Stimulated activated naive CD8-positive, alpha-beta T cell treated with anti-CD3 and anti-CD28 coated beads, Interleukin-15, Interleukin-2, amounts not matched to agents 100 ng/mL and 50 ng/mL, for 24 hours (primary cell): Measurements from ENCODE around the gene INTS7.
"Not testable (repeated sequence)": the region's sequence is repeated elsewhere in the genome, so short reads cannot be mapped to it uniquely, and the experiment has no call there.

ENCODE experiments used
- H3K27ac Mint-ChIP-seq: one replicate; pipeline ENCODE4 v1.8.0; 2021; ENCODE audit warnings: mild to moderate bottlenecking, mixed read lengths
- H3K27me3 Mint-ChIP-seq: one replicate; pipeline ENCODE4 v1.8.0; 2021; ENCODE audit warnings: mixed read lengths
- H3K36me3 Mint-ChIP-seq: one replicate; pipeline ENCODE4 v1.8.0; 2021; ENCODE audit warnings: low read depth, mixed read lengths
- H3K4me1 Mint-ChIP-seq: one replicate; pipeline ENCODE4 v1.8.0; 2021; ENCODE audit warnings: low read depth, mixed read lengths
- H3K4me3 Mint-ChIP-seq: one replicate; pipeline ENCODE4 v1.8.0; 2021; ENCODE audit warnings: mild to moderate bottlenecking, mixed read lengths
- H3K9me3 Mint-ChIP-seq: one replicate; pipeline ENCODE4 v1.8.0; 2021; ENCODE audit warnings: mixed read lengths

INTS7 gene

GRCh38 chr1:212013672-212014071 lies 21.7 kb downstream of the INTS7 start:
- H3K9me3 Mint-ChIP-seq: no peaks in the 10 kb centered on the region
- no peaks in the 10 kb centered on the region for H3K27me3 Mint-ChIP-seq
- H3K36me3 Mint-ChIP-seq: peaks cover 32% of the 10 kb centered on the region
- no peaks in the 10 kb centered on the region for H3K4me1 Mint-ChIP-seq
- H3K27ac Mint-ChIP-seq: no peak overlapping the region
- no peak overlapping the region for H3K4me3 Mint-ChIP-seq

GRCh38 chr1:212012034-212012740 lies 23.2 kb downstream of the INTS7 start:
- Mint-ChIP-seq H3K27me3 (no peaks in the 10 kb centered on the region), H3K4me3 (no peak overlapping the region)

GRCh38 chr1:212010004-212010403 lies 25.4 kb downstream of the INTS7 start:
- Mint-ChIP-seq H3K27ac (no peak overlapping the region), H3K36me3 (peaks cover 39% of the 10 kb centered on the region), H3K4me3 (no peak overlapping the region), H3K4me1 (no peaks in the 10 kb centered on the region), H3K9me3 (no peaks in the 10 kb centered on the region), H3K27me3 (no peaks in the 10 kb centered on the region)

More at GRCh38 chr1:212012034-212012740, 23.2 kb downstream of the INTS7 start:
- H3K4me1 Mint-ChIP-seq: no peaks in the 10 kb centered on the region
- no peaks in the 10 kb centered on the region for H3K9me3 Mint-ChIP-seq
- peaks cover 38% of the 10 kb centered on the region for H3K36me3 Mint-ChIP-seq
- no peak overlapping the region for H3K27ac Mint-ChIP-seq

- Mint-ChIP-seq H3K4me3 (no peak overlapping the region), H3K36me3 (peaks cover 42% of the 10 kb centered on the region), H3K27ac (no peak overlapping the region), H3K27me3 (no peaks in the 10 kb centered on the region), H3K4me1 (no peaks in the 10 kb centered on the region), H3K9me3 (no peaks in the 10 kb centered on the region)
Observed at GRCh38 chr1:212009561-212009960, 25.8 kb downstream of the INTS7 start.

GRCh38 chr1:212007886-212008285 lies 27.5 kb downstream of the INTS7 start:
- Mint-ChIP-seq H3K9me3 (no peaks in the 10 kb centered on the region), H3K36me3 (peaks cover 46% of the 10 kb centered on the region), H3K4me1 (no peaks in the 10 kb centered on the region), H3K27ac (no peak overlapping the region), H3K4me3 (no peak overlapping the region), H3K27me3 (no peaks in the 10 kb centered on the region)

GRCh38 chr1:212007178-212007577 lies 28.2 kb downstream of the INTS7 start:
- Mint-ChIP-seq H3K36me3 (peaks cover 53% of the 10 kb centered on the region), H3K4me1 (no peaks in the 10 kb centered on the region), H3K4me3 (no peak overlapping the region), H3K27ac (no peak overlapping the region), H3K27me3 (no peaks in the 10 kb centered on the region), H3K9me3 (no peaks in the 10 kb centered on the region)

- Mint-ChIP-seq H3K36me3 (peaks cover 58% of the 10 kb centered on the region), H3K4me3 (no peak overlapping the region), H3K9me3 (no peaks in the 10 kb centered on the region), H3K27me3 (no peaks in the 10 kb centered on the region), H3K4me1 (no peaks in the 10 kb centered on the region), H3K27ac (no peak overlapping the region)
Observed at GRCh38 chr1:212004895-212005608, 30.3 kb downstream of the INTS7 start.

GRCh38 chr1:212002536-212002935 lies 32.8 kb downstream of the INTS7 start:
- peaks cover 57% of the 10 kb centered on the region for H3K36me3 Mint-ChIP-seq
- H3K9me3 Mint-ChIP-seq: no peaks in the 10 kb centered on the region
- H3K27me3 Mint-ChIP-seq: no peaks in the 10 kb centered on the region
- no peak overlapping the region for H3K27ac Mint-ChIP-seq
- H3K4me3 Mint-ChIP-seq: no peak overlapping the region
- no peaks in the 10 kb centered on the region for H3K4me1 Mint-ChIP-seq

GRCh38 chr1:211997426-211997825 lies 37.9 kb downstream of the INTS7 start:
- H3K9me3 Mint-ChIP-seq, H3K4me1 Mint-ChIP-seq, H3K4me3 Mint-ChIP-seq, H3K27me3 Mint-ChIP-seq, H3K27ac Mint-ChIP-seq: not testable (repeated sequence)
- H3K36me3 Mint-ChIP-seq: peaks cover 55% of the 10 kb centered on the region

GRCh38 chr1:211991695-211992094 lies 43.7 kb downstream of the INTS7 start:
- Mint-ChIP-seq H3K27ac (no peak overlapping the region), H3K4me3 (no peak overlapping the region), H3K27me3 (no peaks in the 10 kb centered on the region), H3K36me3 (peaks cover 44% of the 10 kb centered on the region), H3K9me3 (no peaks in the 10 kb centered on the region), H3K4me1 (peaks cover 10% of the 10 kb centered on the region)

GRCh38 chr1:211986628-211987254 lies 48.6 kb downstream of the INTS7 start:
- no peaks in the 10 kb centered on the region for H3K9me3 Mint-ChIP-seq
- no peaks in the 10 kb centered on the region for H3K27me3 Mint-ChIP-seq
- H3K4me3 Mint-ChIP-seq: no peak overlapping the region
- peaks cover 15% of the 10 kb centered on the region for H3K4me1 Mint-ChIP-seq
- peaks cover 49% of the 10 kb centered on the region for H3K36me3 Mint-ChIP-seq
- H3K27ac Mint-ChIP-seq: no peak overlapping the region

- Mint-ChIP-seq H3K9me3 (no peaks in the 10 kb centered on the region), H3K27ac (no peak overlapping the region), H3K27me3 (no peaks in the 10 kb centered on the region), H3K4me1 (peaks cover 15% of the 10 kb centered on the region), H3K4me3 (no peak overlapping the region), H3K36me3 (peaks cover 52% of the 10 kb centered on the region)
Observed at GRCh38 chr1:211985556-211986264, 49.6 kb downstream of the INTS7 start.

- no peaks in the 10 kb centered on the region for H3K9me3 Mint-ChIP-seq
- peaks cover 67% of the 10 kb centered on the region for H3K36me3 Mint-ChIP-seq
- no peaks in the 10 kb centered on the region for H3K27me3 Mint-ChIP-seq
- no peak overlapping the region for H3K4me3 Mint-ChIP-seq
- no peaks in the 10 kb centered on the region for H3K4me1 Mint-ChIP-seq
- H3K27ac Mint-ChIP-seq: no peak overlapping the region
Observed at GRCh38 chr1:211978596-211978995, 56.8 kb downstream of the INTS7 start.

GRCh38 chr1:211975152-211975941 lies 60.0 kb downstream of the INTS7 start:
- Mint-ChIP-seq H3K4me3 (no peak overlapping the region), H3K36me3 (peaks cover 57% of the 10 kb centered on the region), H3K4me1 (no peaks in the 10 kb centered on the region), H3K27ac (no peak overlapping the region), H3K27me3 (no peaks in the 10 kb centered on the region), H3K9me3 (no peaks in the 10 kb centered on the region)
